Osteocyte (in vitro differentiated cells): ENCODE data around the gene GOT2. TPM values are rescaled to one million over a fixed set of nuclear protein-coding genes. Genes with fewer than 3 reads are reported as not detected.
"Not testable (repeated sequence)": the region's sequence is repeated elsewhere in the genome, so short reads cannot be mapped to it uniquely, and the experiment has no call there.

Experiments used
- DNase-seq: peaks from one replicate; pipeline ENCODE4 v3.0.0; 2021; ENCODE audit warnings: mixed read lengths; ENCODE audit not compliant: unreplicated experiment; ENCODE audit errors: extremely low spot score
- H3K27ac Mint-ChIP-seq: one replicate; pipeline ENCODE4 v1.8.0; 2021; ENCODE audit warnings: mild to moderate bottlenecking, mixed read lengths; ENCODE audit not compliant: unreplicated experiment
- H3K27me3 Mint-ChIP-seq: one replicate; pipeline ENCODE4 v1.8.0; 2021; ENCODE audit warnings: mixed read lengths; ENCODE audit not compliant: unreplicated experiment
- H3K36me3 Mint-ChIP-seq: one replicate; pipeline ENCODE4 v1.8.0; 2021; ENCODE audit warnings: mixed read lengths; ENCODE audit not compliant: unreplicated experiment
- H3K4me1 Mint-ChIP-seq: one replicate; pipeline ENCODE4 v1.8.0; 2021; ENCODE audit warnings: mixed read lengths; ENCODE audit not compliant: unreplicated experiment
- H3K4me3 Mint-ChIP-seq: one replicate; pipeline ENCODE4 v1.8.0; 2021; ENCODE audit warnings: mild to moderate bottlenecking, moderate library complexity, mixed read lengths; ENCODE audit not compliant: unreplicated experiment
- H3K9me3 Mint-ChIP-seq: one replicate; pipeline ENCODE4 v1.8.0; 2021; ENCODE audit warnings: mixed read lengths; ENCODE audit not compliant: unreplicated experiment
- CTCF ChIP-seq: fragments of 200-600 bp; sonication (generic); IDR thresholded peaks from 2 replicates; pipeline ENCODE4 v1.5.0; 2021; ENCODE audit warnings: antibody characterized with exemption, mild to moderate bottlenecking, moderate library complexity
- total RNA-seq: library from RNA; stranded (reverse); gene quantifications from 2 replicates; pipeline ENCODE4 v1.2.1, GENCODE V29; 2021

GOT2 gene
- total RNA-seq, 1 donor from 2014 or later = 58.4 TPM

GRCh38 chr16:58670946-58671583 lies 63.1 kb downstream of the GOT2 start:
- Mint-ChIP-seq H3K4me1 (peaks cover 8% of the 10 kb centered on the region), H3K27me3 (no peaks in the 10 kb centered on the region), H3K4me3 (no peak overlapping the region), H3K9me3 (no peaks in the 10 kb centered on the region), H3K27ac (no peak overlapping the region), H3K36me3 (peaks cover 27% of the 10 kb centered on the region)
- no peak for TF ChIP-seq CTCF
- DNase-seq = no peak

GRCh38 chr16:58670177-58670576 lies 63.9 kb downstream of the GOT2 start:
- Mint-ChIP-seq H3K4me1 (peaks cover 8% of the 10 kb centered on the region), H3K4me3 (no peak overlapping the region), H3K27ac (peak overlapping the region; percentile 15), H3K9me3 (no peaks in the 10 kb centered on the region), H3K36me3 (peaks cover 23% of the 10 kb centered on the region), H3K27me3 (no peaks in the 10 kb centered on the region)
- no peak for DNase-seq
- TF ChIP-seq CTCF = no peak

DNA sequence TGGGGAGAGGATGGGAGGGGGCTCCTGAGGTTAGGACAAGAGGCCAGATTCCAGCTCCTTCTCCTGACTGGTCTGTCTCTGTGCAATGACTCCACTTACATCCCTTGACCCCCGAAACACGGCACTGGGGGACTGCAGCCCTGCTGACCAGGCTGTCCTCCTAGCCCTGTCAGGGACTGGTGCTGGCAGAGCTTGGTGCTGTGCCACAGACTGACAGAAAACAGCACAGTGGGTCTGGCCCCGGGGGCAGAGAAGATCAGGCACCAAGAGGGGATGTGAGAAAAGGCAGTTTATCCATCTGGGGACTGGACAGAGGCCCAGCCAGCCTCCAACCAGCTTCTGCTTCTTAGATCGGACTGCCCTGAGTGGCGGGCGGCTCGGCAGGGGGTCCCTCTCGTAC lies 68.9 kb downstream of the GOT2 start:
- no peak overlapping the region for H3K27ac Mint-ChIP-seq
- no peak for TF ChIP-seq CTCF
- no peak overlapping the region for H3K4me3 Mint-ChIP-seq
- DNase-seq = no peak
- no peaks in the 10 kb centered on the region for H3K9me3 Mint-ChIP-seq
- H3K4me1 Mint-ChIP-seq = peaks cover 6% of the 10 kb centered on the region
- no peaks in the 10 kb centered on the region for H3K27me3 Mint-ChIP-seq
- peaks cover 17% of the 10 kb centered on the region for H3K36me3 Mint-ChIP-seq

DNA sequence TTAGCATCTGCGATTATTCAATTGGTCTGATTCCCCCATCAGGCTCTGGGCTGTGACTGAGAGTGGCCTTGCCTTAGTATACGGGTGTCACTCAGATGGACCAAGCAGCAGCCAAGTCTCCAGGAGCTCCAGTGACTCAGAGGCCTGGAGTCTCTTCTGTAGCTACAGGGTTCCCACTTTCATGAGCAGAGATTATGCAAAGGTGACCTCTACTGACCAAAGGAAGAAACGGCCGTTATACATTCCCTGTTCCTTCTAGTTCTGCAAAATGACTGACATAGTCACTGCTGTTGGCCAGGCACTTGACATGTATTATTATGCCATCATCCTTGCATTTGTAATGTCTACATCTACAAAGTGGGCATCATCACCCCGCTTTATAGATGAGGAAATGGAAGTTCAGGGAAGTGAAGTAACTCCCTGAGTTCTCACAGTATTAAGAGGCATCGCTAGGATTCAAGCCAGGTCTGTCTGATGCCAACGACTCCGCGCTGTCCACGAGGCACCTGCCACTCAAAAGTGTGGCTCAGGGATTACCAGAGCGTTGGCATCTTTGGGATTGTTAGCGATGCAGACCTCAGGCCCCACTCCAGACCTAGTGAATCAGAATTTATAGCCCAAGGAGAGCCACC lies 72.8 kb downstream of the GOT2 start:
- Mint-ChIP-seq H3K27ac (no peak overlapping the region), H3K9me3 (no peaks in the 10 kb centered on the region), H3K27me3 (no peaks in the 10 kb centered on the region), H3K4me3 (no peak overlapping the region), H3K36me3 (no peaks in the 10 kb centered on the region), H3K4me1 (peaks cover 3% of the 10 kb centered on the region)
- no peak for DNase-seq
- peak; percentile 80 for TF ChIP-seq CTCF

DNA sequence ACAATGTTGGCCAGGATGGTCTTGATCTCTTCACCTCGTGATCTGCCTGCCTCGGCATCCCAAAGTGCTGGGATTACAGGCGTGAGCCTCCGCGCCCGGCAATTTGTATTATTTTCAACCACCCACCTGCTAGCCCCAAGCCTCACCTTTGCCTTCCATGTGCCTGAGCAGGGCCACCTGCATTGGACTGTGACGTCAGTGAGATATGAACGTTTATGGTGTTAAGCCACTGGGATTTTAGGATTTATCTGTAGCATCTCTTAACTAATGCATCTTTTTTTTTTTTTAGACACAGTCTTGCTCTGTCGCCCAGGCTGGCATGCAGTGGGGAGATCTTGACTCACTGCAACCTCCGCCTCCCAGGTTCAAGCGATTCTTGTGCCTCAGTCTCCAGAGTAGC lies 74.2 kb downstream of the GOT2 start:
- H3K4me3 Mint-ChIP-seq, H3K4me1 Mint-ChIP-seq, H3K27me3 Mint-ChIP-seq, H3K36me3 Mint-ChIP-seq, H3K9me3 Mint-ChIP-seq, H3K27ac Mint-ChIP-seq, DNase-seq: not testable (repeated sequence)
